HG03439 (cell line): ENCODE data around the gene CAPN14.

ENCODE experiments used
- ATAC-seq: cut with Tn5 transposase; IDR thresholded peaks from one replicate; pipeline ENCODE4 v1.9.1; 2021; ENCODE audit warnings: mild to moderate bottlenecking, moderate library complexity; ENCODE audit not compliant: unreplicated experiment

The CAPN14 gene

DNA sequence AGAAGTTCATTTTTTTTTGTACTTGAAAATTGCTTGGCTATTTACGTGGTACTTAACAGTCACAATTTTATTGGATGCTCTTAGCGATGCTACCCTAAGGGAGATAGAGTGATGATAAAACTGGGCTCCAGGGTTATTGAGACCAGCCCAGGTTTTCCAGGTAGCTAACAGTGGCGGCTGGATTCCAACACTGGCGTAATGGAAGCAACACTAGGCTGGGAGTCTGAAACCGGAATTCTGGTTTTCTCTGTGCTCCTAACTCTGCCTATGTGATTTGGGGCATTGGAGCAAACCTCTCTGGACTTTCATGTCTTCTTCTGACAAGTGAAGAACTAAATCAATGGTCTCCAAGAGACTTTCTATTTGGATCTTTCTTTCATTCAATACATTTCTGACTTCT lies 69.7 kb downstream of the CAPN14 start:
- ATAC-seq, result no peak

- ATAC-seq, result no peak
These were observed 75.2 kb downstream of the CAPN14 start for GRCh38 chr2:31142110-31142509.

- no peak for ATAC-seq
These were observed 75.8 kb downstream of the CAPN14 start for GRCh38 chr2:31141443-31142085.

DNA sequence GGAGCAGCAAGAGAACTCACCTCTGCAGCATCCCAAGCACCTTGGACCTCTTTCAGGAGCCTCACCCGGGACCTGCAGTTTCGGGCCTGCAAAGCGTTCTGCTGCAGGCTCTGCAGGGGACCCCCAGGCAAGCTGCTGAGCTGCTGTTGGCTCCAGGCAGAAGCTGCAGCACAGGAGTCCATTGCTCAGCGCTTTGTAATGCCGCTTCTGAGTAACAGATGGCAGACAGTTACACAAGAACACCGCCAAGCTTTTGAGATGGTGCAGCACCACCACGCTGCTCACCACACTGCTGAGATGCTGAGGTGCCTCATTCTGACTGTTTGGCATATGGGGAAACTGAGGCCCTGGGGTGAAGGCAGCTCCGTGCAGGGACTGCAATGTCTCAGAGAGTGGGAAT lies 77.2 kb downstream of the CAPN14 start:
- no peak for ATAC-seq

DNA sequence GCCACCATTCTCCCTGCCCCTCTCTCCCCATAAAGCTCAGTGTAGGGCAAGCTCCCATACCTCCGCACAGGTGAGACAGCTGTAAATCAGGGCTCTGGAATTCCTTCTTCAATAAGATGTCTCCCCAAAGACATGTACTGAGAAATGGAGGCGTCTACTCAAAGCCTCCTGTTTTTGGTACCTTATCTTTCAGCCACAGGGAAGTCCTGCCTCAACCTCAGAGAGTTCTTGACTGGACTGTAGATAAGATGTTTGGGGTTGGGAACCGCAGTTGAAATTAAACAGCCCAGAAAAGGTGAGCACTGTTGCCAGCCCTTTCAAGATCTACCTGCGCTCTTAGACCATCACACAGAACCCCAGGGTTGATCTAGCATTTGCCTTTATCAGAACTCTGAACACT lies 77.6 kb downstream of the CAPN14 start:
- ATAC-seq, result no peak

GRCh38 chr2:31138037-31138962 lies 79.0 kb downstream of the CAPN14 start, which contains the start of gene GALNT14:
Gene GALNT14, minus strand, starts transcription at chr2:31138440. Its CDS starts 354 bp downstream, at chr2:31138086.
- no peak for ATAC-seq

DNA sequence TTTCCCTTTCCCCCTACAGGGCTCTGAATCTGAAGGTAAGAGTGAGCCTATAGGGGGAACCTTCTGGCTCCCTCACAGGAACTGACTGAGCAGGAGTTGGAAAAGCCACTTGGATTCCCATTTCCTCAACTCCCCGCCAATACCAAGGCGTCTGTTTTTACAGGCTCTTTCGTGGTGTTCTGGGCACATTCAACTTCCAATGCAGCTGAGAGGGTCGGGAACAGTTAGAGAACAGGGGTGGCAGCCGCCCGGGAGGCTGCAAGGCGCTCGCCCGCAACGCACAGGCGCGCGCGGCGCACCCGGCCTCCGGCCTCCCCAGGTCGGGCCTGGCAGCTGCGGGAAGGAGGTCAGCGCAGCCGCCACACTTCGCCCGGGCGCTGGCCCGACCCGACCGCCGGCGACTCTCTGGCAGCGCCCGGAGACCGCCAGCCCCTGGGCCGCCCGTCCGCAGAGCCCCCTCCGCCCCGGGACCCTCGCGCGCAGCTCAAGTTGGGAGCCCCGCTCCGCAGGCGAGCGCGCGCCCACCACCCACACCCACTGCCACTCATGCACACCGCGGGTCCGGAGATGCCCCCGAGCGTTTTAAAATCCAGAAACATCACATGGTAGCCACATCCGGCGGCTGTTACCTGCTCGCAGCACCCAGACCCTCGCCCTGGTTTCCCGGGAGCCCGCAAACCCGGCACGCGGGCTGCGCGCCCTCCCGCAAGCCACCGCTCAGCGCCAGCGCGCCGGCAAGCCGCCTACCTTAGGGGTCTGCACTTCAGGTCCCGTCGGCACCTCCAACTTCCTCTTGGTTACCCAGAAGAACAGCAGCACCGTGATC lies 79.9 kb downstream of the CAPN14 start:
- no peak for ATAC-seq

DNA sequence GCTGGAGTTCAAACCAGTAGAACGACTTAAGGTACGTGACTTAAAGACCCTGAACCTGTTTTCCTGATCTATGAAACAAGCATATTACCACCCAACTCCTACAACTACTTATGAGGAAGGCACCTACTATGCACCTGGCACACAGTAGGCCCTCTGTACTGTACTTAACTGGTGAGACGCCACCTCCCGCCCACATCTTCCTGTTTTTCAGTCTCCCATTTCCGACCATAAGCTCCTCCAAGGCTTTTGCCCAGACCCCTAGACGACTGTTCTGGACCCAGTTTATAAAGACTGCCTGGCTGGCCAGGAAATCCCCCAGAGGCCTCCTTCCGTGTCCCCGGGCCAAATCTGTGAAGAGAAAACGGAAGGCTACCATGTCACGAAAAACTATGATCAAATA lies 80.6 kb downstream of the CAPN14 start:
- ATAC-seq, result no peak

DNA sequence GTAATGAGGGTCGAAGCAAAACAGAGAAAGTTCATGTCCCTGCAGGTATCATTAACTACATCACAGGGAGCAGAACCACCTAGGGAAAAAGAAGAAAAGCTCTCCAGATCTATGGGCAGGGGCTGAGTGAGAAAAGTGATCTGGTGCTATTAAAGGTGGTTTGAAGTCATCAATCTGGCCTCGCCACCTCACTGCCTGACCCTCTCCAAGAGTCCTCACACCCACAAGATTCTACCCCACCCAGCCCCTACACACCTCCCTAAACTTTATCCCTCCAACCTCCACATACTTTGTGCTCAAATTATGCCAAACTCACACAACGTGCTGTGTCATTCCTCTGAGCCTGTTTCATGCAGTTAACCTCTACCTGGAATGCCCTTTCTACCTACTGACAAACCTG lies 81.3 kb downstream of the CAPN14 start:
- no peak for ATAC-seq

DNA sequence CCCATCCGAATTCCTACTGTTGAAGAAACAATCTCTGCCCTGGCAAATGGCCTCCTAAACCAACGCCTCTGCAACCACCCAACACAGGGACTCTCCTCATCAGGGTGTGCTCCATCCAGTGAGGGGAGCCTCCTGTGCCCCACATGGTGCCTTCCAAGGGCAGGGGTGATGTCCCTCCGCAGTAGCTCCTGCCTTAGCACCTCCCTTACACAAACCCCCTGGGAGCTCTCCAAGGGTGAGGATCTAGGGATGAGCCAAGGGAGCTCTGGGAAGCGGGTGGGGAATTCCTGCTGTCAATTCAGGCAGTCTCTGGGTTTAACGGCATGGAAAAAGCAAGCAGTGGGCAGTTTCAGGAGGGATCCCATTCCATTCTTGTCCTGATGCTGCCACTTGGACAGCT lies 82.8 kb downstream of the CAPN14 start:
- ATAC-seq, result no peak

GRCh38 chr2:31132786-31133185 lies 84.5 kb downstream of the CAPN14 start:
- ATAC-seq, result no peak

GRCh38 chr2:31131871-31132270 lies 85.4 kb downstream of the CAPN14 start:
- no peak for ATAC-seq

DNA sequence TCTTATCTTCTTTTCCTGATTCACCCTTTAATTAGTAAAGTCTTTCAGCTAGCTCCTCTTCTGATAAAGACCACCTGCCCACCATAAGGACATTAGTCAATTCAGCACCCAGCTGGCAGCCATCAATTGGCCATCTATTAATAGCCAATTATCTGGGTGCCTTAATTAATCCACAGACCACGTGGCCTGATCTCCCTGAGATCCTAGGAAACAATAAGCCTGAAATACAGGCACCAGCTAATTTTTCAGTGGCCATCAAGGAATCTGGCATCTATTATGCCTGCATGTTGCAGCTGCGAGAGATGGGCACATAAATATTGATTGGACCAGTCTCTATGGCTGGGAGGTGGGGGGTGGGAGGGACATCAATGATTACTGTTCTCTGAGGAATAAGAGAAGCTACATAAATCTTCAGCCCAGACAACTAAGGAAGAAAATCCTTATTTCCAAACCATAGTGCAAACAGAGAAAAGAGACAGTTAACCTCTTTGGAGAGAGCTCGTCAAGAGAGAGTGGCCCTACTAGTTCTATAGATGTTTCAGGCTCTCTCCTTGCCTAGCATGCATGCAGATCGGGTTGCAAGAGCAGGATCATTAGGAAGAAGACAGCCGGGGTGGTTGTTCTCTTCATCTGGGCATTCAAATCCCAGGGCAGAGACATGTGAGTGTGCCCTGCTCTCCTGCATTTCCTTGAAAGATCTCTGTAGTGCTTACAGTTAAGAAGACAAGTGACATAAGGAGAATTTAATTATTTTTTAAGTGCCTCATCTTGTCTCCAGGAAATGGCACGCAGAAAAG lies 87.7 kb downstream of the CAPN14 start:
- ATAC-seq, result no peak

- ATAC-seq, result no peak
These were observed 89.4 kb downstream of the CAPN14 start for GRCh38 chr2:31127931-31128330.

DNA sequence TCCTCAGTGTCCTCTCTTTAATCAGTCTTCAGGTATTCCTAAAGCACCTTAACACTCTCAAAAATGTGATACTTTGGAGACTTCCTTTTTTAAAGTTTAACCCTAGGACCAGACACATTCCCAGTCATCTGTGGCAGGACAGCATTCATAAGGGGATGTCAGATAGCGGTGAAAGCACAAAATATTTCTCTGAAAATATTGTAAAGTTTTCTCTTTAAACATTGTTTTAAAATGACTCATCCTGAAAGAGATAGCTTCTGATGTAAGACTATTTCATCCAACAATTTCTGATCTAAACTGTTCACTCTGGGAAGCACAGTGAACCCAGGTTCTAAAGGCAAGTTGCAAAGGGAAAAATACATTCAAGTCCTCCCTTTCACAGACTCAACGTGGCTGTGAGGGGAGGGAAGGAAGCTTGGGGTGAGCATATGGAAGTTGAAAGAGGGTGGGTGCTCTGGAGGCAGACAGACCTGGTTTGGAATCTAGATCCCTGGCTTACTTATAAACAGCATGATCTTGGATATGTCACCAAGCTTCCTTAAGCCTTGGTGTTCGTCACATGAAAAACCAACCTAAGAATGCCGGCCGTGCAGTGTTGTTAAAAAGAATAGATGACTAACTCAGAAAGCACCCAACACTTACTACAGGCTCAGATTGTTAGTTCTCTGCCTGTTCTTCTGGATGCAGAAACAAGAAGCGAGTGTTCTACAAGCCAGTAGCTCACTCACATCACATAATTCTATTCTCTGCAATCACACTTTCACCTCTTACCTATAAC lies 91.2 kb downstream of the CAPN14 start:
- ATAC-seq, result no peak

- no peak for ATAC-seq
These were observed 92.4 kb downstream of the CAPN14 start for GRCh38 chr2:31124904-31125303.
